ENCODE data around the gene LRRC19. TPM values are rescaled to one million over a fixed set of nuclear protein-coding genes. Genes with fewer than 3 reads are reported as not detected.
A peak's percentile ranks its signal among the peaks of the same experiment; 100 is the strongest.

The LRRC19 gene
- total RNA-seq, 1 experiment from 2014 or later = not detected

- no CpG with 5 or more reads among the region's 53 CpGs for whole genome bisulfite sequencing (ENCODE audit: extremely low coverage, insufficient read length, low lambda C conversion rate)
- Histone ChIP-seq H3K27me3 (ENCODE audit: insufficient read depth, low read length) (no peaks in the 10 kb centered on the region), H2BK20ac (ENCODE audit: low read depth, low read length, poor library complexity, severe bottlenecking) (no peak within 1 kb of the TSS), H3K4me1 (ENCODE audit: insufficient read depth, low read length) (no peaks in the 10 kb centered on the region), H3K14ac (ENCODE audit: insufficient read depth, low read length) (peak within 1 kb of the TSS; percentile 33; the same call in 1 of the 2 replicates), H2BK5ac (ENCODE audit: insufficient read length, low read length) (peak within 1 kb of the TSS; percentile 17), H3K79me2 (ENCODE audit: insufficient read depth, low read length) (no peaks in the 10 kb centered on the region), H3K23ac (ENCODE audit: insufficient read length, low read depth, low read length) (no peak within 1 kb of the TSS), H2BK120ac (ENCODE audit: low read depth, low read length, poor library complexity, severe bottlenecking) (no peak within 1 kb of the TSS), H2AFZ (ENCODE audit: low read length) (peak within 1 kb of the TSS; percentile 74), H3K23me2 (ENCODE audit: insufficient read length, low read depth, low read length, poor library complexity, severe bottlenecking) (peaks cover 4% of the 10 kb centered on the region), H2BK12ac (ENCODE audit: insufficient read length, low read depth, low read length) (no peak within 1 kb of the TSS), H3K9ac (ENCODE audit: extremely low read depth, insufficient read length, low read length) (peak within 1 kb of the TSS; percentile 95), H2AK5ac (ENCODE audit: insufficient read length, low read length) (no peak within 1 kb of the TSS), H3K4ac (ENCODE audit: low read depth, low read length) (no peak within 1 kb of the TSS), H3T11ph (ENCODE audit: low read length) (no peak within 1 kb of the TSS), H3K56ac (ENCODE audit: insufficient read length, low read depth, low read length) (no peak within 1 kb of the TSS), H4K5ac (ENCODE audit: insufficient read length, low read depth, low read length) (no peak within 1 kb of the TSS), H3K9me3 (ENCODE audit: control insufficient read depth, low read depth, low read length) (no peaks in the 10 kb centered on the region), H3K79me1 (ENCODE audit: insufficient read depth, low read depth, low read length, poor library complexity, severe bottlenecking) (no peaks in the 10 kb centered on the region), H3K27ac (ENCODE audit: insufficient read length, low read depth, low read length) (peak within 1 kb of the TSS; percentile 37), H3K4me2 (ENCODE audit: insufficient read depth, insufficient read length, low read length) (peak within 1 kb of the TSS; percentile 98), H3K18ac (ENCODE audit: insufficient read length, low read depth, low read length) (peak within 1 kb of the TSS; percentile 67), H4K20me1 (ENCODE audit: control insufficient read depth, insufficient read depth, insufficient read length) (no peaks in the 10 kb centered on the region), H2BK15ac (ENCODE audit: low read depth, low read length) (no peak within 1 kb of the TSS), H4K8ac (replicated peaks; ENCODE audit: insufficient read length, low read depth, low read length) (no peak within 1 kb of the TSS), H4K91ac (ENCODE audit: insufficient read length, low read depth, low read length) (no peak within 1 kb of the TSS)
- H3K4me3 Mint-ChIP-seq = peak within 1 kb of the TSS; percentile 88 to 93
- peak; percentile 95 for DNase-seq
- H3K4me1 Mint-ChIP-seq = peaks cover 18 to 19% of the 10 kb centered on the region in 2 experiments
- H3K36me3 Mint-ChIP-seq (ENCODE audit: insufficient read depth in 1 of 3, low read depth in 3 of 3) = no peaks in the 10 kb centered on the region
- no peak for TF ChIP-seq CTCF (conservative IDR thresholded peaks at IDR 0.05)
- H3K9me3 Mint-ChIP-seq = no peaks in the 10 kb centered on the region; a peak in 1 of 5 replicates
- no peaks in the 10 kb centered on the region for H3K27me3 Mint-ChIP-seq (ENCODE audit: low read depth)
- H3K27ac Mint-ChIP-seq = peak within 1 kb of the TSS; percentile 96 to 98 (median 97)
Measured at GRCh38 chr9:26955921-26956859, 49.3 kb downstream of the LRRC19 start, which contains the start of gene IFT74. Gene IFT74 (plus strand): TSS chr9:26956412. CDS start chr9:26961968, 5,556 bp downstream.
